Measurements from ENCODE around the gene DNAJC18.
A peak's percentile ranks its signal among the peaks of the same experiment; 100 is the strongest.
"Not testable (repeated sequence)": the region's sequence is repeated elsewhere in the genome, so short reads cannot be mapped to it uniquely, and the experiment has no call there.

Gene DNAJC18

GRCh38 chr5:139425497-139425896 lies 13.8 kb downstream of the DNAJC18 start:
- no peak for DNase-seq

GRCh38 chr5:139422307-139422893 lies 16.9 kb downstream of the DNAJC18 start:
- no peak for DNase-seq

- no peak for DNase-seq
These were observed 19.8 kb downstream of the DNAJC18 start for GRCh38 chr5:139419226-139420192.

GRCh38 chr5:139418793-139419192 lies 20.5 kb downstream of the DNAJC18 start:
- DNase-seq = no peak

GRCh38 chr5:139417214-139417613 lies 22.1 kb downstream of the DNAJC18 start:
- no peak for DNase-seq

- DNase-seq = no peak
These were observed 22.7 kb downstream of the DNAJC18 start for GRCh38 chr5:139416651-139417050.

GRCh38 chr5:139415869-139416268 lies 23.5 kb downstream of the DNAJC18 start:
- no peak for DNase-seq

GRCh38 chr5:139415221-139415861 lies 24.0 kb downstream of the DNAJC18 start:
- DNase-seq = peak; percentile 74

- no peak for DNase-seq
These were observed 24.7 kb downstream of the DNAJC18 start for GRCh38 chr5:139414581-139415130.

GRCh38 chr5:139413963-139414362 lies 25.4 kb downstream of the DNAJC18 start:
- DNase-seq = no peak

GRCh38 chr5:139413153-139413552 lies 26.2 kb downstream of the DNAJC18 start:
- no peak for DNase-seq

GRCh38 chr5:139410993-139411828 lies 28.1 kb downstream of the DNAJC18 start:
- DNase-seq = no peak

- no peak for DNase-seq
These were observed 29.0 kb downstream of the DNAJC18 start for GRCh38 chr5:139410121-139410992.

- DNase-seq = not testable (repeated sequence)
These were observed 30.2 kb downstream of the DNAJC18 start for GRCh38 chr5:139409116-139409515.

GRCh38 chr5:139408191-139408590 lies 31.1 kb downstream of the DNAJC18 start:
- no peak for DNase-seq

- no peak for DNase-seq
These were observed 31.8 kb downstream of the DNAJC18 start for GRCh38 chr5:139407517-139407916.

GRCh38 chr5:139406963-139407362 lies 32.4 kb downstream of the DNAJC18 start:
- no peak for DNase-seq

GRCh38 chr5:139404484-139404840 lies 34.9 kb downstream of the DNAJC18 start:
- no peak for DNase-seq

GRCh38 chr5:139403787-139404483 lies 35.4 kb downstream of the DNAJC18 start, which contains the start of gene SPATA24:
Gene SPATA24, minus strand, starts transcription at chr5:139404089. Its CDS starts 29 bp downstream, at chr5:139404060.
- DNase-seq = peak; percentile 97

- DNase-seq = no peak
These were observed 35.9 kb downstream of the DNAJC18 start for GRCh38 chr5:139403418-139403786.
